NCI-H510A (cell line): ENCODE data around the gene DEFB108B.
"Not testable (repeated sequence)": the region's sequence is repeated elsewhere in the genome, so short reads cannot be mapped to it uniquely, and the experiment has no call there.

Source experiments
- DNase-seq: peaks from one replicate; lab custom pipeline; 2025; lab: John Stamatoyannopoulos, UW

The DEFB108B gene

GRCh38 chr11:71813481-71814355 is 19.3 kb upstream of the DEFB108B start:
- peak; percentile 67 for DNase-seq

DNA sequence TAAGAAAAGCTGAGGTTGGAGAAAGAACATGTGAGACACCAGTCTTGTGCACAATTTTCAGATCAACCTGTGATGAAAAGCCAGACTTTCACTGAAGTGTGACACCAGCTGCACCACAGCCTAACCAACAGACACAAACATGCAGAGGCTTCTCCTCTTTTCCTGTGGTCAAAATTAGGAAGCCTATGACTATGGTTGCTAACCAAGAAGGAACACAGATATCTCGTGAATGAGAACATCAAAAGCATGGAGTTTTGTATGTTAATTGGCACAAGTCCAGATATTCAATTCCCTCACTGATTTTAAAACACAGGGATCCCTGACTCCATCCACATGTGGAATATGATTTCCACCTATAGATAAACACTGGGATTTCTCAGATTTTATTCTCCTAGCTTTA is 11.5 kb upstream of the DEFB108B start:
- not testable (repeated sequence) for DNase-seq

DNA sequence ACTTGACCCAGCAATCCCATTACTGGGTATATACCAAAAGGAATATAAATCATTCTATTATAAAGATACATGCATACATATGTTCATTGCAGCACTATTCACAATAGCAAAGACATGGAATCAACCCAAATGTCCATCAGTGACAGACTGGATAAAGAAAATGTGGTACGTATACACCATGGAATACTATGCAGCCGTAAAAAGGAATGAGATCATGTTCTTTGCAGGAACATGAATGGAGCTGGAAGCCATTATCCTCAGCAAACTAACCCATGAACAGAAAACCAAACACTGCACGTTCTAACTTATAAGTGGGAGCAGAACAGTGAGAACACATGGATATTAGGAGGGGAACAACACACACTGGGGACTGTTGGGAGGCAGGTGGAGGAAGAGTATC is 3.8 kb upstream of the DEFB108B start:
- DNase-seq, result not testable (repeated sequence)

DNA sequence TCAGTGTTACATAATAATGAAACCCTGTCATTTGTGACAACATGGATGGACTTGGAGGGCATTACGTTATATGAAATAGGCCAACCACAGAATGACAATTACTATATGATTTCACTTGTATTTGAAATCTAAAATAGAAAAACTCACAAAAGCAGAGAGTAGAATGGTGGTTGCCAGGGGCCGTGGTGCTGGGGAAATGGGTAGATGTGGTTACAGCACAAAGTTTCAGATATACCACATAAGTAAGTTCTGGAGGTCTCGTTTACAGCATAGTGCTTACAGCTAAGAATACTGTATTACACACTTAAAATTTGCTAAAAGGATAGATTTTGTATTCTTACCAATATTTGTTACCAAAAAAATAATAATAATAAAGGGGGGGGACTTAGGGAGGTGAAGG is 3.3 kb upstream of the DEFB108B start:
- not testable (repeated sequence) for DNase-seq

DNA sequence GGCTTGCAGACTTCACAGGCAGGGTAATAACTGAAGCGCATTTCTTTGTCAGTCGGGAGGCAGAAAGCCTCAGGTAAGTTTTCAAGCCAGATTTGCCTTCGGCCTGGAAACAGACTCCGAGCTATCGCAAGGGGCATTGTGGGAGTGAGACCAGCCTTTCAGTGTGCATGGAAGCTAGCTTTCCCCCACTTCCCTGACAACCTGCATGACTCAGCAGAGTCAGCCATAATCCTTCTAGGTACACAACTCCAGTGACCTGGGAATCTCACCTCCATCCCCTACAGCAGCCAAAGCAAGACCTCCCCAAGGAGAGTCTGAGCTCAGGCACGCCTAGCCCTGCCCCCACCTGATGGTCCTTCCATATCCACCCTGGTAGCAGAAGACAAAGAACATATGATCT is 9.7 kb downstream of the DEFB108B start:
- not testable (repeated sequence) for DNase-seq

DNA sequence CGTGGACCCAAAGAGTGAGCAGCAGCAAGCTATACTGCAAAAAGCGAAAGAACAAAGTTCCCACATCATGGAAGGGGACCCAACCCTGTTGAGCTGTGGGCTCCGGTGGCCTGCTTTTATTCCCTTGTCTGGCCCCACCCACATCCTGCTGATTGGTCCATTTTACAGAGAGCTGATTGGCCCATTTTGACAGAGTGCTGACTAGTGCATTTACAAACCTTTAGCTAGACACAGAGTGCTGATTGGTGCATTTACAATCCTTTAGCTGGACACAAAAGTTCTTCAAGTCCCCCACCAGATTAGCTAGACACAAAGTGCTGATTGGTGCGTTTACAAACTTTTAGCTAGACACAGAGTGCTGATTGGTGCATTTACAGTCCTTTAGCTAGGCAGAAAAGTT is 10.4 kb downstream of the DEFB108B start:
- DNase-seq, result not testable (repeated sequence)

DNA sequence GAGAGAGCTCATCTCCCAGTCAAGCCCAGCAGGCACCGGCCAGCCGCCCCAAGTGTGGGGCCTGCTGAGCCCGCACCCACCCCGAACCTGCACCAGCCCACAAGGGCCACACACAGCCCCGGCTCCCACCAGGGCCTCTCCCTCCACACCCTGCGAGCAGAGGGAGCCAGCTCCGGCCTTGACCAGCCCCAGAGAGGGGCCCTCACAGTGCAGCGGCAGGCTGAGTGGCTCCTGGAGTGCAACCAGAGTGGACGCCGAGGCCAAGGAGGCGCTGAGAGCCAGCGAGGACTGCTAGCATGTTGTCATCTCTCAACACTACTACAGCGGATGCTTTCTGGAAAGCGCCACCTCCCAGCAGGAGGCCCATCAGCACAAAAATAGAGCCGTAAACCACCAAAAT is 10.9 kb downstream of the DEFB108B start:
- no peak for DNase-seq

DNA sequence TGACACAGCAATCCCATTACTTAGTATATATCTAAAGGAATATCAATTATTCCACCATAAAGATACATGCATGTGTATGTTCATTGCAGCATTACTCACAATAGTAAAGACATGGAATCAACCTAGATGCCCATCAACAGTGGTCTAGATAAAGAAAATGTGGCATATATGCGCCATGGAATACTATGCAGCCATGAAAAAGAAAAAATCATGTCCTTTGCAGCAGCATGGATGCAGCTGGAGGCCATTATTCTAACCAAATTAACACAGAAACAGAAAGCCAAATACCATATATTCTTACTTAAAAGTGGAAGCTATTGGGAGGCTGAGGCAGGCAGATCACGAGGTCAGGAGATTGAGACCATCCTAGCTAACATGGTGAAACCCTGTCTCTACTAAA is 20.9 kb downstream of the DEFB108B start:
- not testable (repeated sequence) for DNase-seq

- DNase-seq, result not testable (repeated sequence)
Observed at GRCh38 chr11:71855880-71856279, 22.9 kb downstream of the DEFB108B start.

DNA sequence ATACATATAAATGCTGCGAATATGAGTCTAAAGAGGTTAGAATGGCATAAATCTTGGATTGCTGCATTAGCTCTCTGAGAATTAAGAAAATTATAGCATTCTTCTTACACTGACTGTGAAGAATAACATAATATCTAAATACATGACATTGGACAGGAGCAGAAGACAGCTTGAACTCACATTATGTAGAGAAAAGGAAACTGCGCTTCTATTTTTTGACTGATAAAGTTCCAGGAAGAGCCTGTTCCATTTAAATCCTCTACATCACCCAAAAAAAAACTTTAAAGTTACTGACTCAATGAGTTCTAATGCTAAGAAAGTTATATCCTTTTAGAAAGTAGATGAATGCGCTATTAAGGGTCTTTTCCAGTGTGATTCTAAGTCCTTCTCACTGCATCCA is 27.8 kb downstream of the DEFB108B start:
- not testable (repeated sequence) for DNase-seq

- not testable (repeated sequence) for DNase-seq
Observed at GRCh38 chr11:71863978-71864627, 31.1 kb downstream of the DEFB108B start.

GRCh38 chr11:71867209-71867608 is 34.2 kb downstream of the DEFB108B start:
- not testable (repeated sequence) for DNase-seq

GRCh38 chr11:71869931-71870330 is 36.9 kb downstream of the DEFB108B start:
- DNase-seq, result not testable (repeated sequence)

- DNase-seq, result not testable (repeated sequence)
Observed at GRCh38 chr11:71870661-71871060, 37.7 kb downstream of the DEFB108B start.

GRCh38 chr11:71876262-71876661 is 43.3 kb downstream of the DEFB108B start:
- DNase-seq, result not testable (repeated sequence)

DNA sequence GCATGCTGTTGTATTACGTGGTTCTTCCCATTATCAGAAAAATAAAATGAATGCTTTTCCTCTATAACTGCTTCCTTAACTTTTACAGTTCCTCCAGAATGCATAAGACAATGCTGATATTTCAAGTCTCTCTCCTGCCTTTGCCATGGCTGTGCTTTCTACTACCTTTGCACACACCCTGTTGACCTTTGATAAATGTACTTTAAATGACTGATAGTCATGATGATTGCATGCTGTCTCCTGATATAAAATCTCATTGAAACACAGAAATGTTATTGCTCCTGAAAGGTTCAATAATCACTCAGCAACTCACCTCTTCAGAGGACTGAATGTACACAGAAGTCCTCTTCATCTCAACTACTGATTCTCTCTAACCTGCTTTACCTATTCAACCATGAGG is 45.1 kb downstream of the DEFB108B start, which contains the start of gene DEFB131B:
Gene DEFB131B (plus strand): TSS at position 395 of the 400 bp plus-strand sequence. CDS start 0 bp downstream, at position 395.
- not testable (repeated sequence) for DNase-seq

DNA sequence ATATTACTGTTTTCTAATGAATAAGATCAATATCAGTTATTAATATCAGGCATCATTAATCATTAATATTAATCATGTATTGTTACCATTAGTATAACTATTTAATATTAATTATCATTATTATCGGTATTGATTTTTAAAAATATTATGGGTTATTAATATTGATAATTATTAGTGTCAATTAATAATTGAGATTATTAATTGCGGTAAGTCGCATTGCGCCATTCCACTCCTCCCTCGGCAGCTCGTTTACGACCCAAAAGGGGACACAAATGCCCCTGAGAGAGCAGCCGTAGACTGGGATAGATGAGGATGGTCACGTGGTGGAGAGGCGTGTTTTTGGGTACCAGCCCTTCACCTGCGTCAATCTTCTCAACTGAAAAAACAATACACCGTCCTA is 52.8 kb downstream of the DEFB108B start:
- DNase-seq, result not testable (repeated sequence)
